ACC112 (cell line): ENCODE measurements around the gene ESM1.
"Not testable (repeated sequence)": the region's sequence is repeated elsewhere in the genome, so short reads cannot be mapped to it uniquely, and the experiment has no call there.

ENCODE experiments used
- H2AFZ ChIP-seq: fragments of 200-600 bp; sonication (generic); one replicate; pipeline ENCODE4 v1.6.0; 2017; ENCODE audit warnings: antibody characterized with exemption, low read length; ENCODE audit not compliant: unreplicated experiment
- H3K27ac ChIP-seq: fragments of 200-600 bp; sonication (generic); 2 replicates; pipeline ENCODE4 v1.5.1; 2014; ENCODE audit warnings: low read depth, mild to moderate bottlenecking, antibody characterized with exemption, low read length, moderate library complexity
- H3K27me3 ChIP-seq: fragments of 200-600 bp; sonication (generic); 2 replicates; pipeline ENCODE4 v1.6.1; 2014; ENCODE audit warnings: mild to moderate bottlenecking, antibody characterized with exemption, low read length, moderate library complexity, mixed read lengths; ENCODE audit not compliant: insufficient read depth
- H3K36me3 ChIP-seq: fragments of 200-600 bp; sonication (generic); 2 replicates; pipeline ENCODE4 v1.6.1; 2016; ENCODE audit warnings: mild to moderate bottlenecking, antibody characterized with exemption, low read length, moderate library complexity, mixed read lengths; ENCODE audit not compliant: insufficient read depth
- H3K4me1 ChIP-seq: fragments of 200-600 bp; sonication (generic); one replicate; pipeline ENCODE4 v1.6.1; 2016; ENCODE audit warnings: low read length, mixed read lengths; ENCODE audit not compliant: insufficient read depth, unreplicated experiment, control insufficient read depth
- H3K4me3 ChIP-seq: fragments of 200-600 bp; sonication (generic); 2 replicates; pipeline ENCODE4 v1.5.1; 2014; ENCODE audit warnings: mild to moderate bottlenecking, low read depth, low read length
- H3K79me2 ChIP-seq: fragments of 200-600 bp; sonication (generic); one replicate; pipeline ENCODE4 v1.6.0; 2016; ENCODE audit warnings: low read length; ENCODE audit not compliant: control insufficient read depth, unreplicated experiment, insufficient read depth

The ESM1 gene

DNA sequence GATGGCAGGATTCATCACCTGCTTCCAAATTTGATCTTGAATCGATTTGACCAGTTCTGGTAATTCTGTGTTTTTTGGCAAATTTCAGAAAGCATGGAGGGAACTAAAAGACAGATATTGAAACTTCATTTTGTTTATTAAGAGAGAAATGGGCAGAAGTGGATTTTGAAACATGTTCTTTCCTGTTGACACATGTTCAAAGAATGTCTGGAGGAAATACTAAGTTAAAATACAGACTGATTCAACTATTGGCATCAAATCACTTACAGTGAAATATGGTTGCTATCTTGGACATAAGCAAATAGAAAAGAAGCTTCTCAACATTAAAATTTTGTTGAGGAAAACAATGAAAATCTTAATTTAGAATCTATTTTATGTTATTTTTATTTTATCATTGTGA is 19.3 kb upstream of the ESM1 start:
- no peaks in the 10 kb centered on the region for H3K36me3 ChIP-seq
- no peaks in the 10 kb centered on the region for H3K79me2 ChIP-seq
- H3K4me3 ChIP-seq, result no peak overlapping the region
- no peak overlapping the region for H2AFZ ChIP-seq
- H3K4me1 ChIP-seq, result peaks cover 28% of the 10 kb centered on the region
- H3K27me3 ChIP-seq, result no peaks in the 10 kb centered on the region
- peak overlapping the region; percentile 40 for H3K27ac ChIP-seq

DNA sequence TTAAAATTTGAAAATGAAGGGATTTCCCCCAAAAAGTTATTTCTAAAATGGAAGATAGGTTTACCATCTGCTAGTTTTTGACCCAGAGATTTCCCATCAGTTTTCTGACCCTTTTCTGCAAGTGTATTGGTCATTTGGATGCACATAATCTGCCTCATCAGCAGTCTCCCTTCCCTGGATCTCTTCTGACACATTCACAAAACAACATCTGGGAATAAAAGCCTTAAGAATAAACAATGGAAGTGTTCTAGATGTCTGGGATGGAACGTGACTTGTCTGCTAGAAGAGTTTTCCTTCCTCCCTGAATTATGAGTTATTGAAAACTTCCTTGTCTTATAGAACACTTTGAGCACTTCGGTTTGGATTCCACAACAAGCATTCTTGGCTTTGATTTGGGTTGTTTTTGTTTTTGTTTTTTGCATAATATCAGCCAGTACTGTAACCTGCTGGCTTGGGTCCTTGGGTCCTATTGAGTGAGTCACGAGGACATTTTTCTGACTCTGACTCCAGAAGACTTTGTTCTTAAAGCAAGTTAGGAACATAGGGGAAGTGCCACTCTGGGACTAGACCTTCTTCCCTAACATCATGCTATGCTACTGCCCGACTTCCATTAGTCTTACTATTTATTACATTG is 18.2 kb upstream of the ESM1 start:
- Histone ChIP-seq H2AFZ (peak overlapping the region; percentile 53), H3K27me3 (no peaks in the 10 kb centered on the region), H3K27ac (peak overlapping the region; percentile 40), H3K4me1 (peaks cover 28% of the 10 kb centered on the region), H3K79me2 (no peaks in the 10 kb centered on the region), H3K4me3 (no peak overlapping the region), H3K36me3 (no peaks in the 10 kb centered on the region)

DNA sequence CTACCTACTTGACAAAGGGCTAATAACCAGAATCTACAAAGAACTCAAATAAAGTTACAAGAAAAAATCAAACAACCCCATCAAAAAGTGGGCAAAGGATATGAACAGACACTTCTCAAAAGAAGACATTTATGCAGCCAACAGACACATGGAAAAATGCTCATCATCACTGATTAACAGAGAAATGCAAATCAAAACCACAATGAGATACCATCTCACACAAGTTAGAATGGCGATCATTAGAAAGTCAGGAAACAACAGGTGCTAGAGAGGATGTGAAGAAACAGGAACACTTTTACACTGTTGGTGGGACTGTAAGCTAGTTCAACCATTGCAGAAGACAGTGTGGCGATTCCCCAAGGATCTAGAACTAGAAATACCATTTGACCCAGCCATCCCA is 16.8 kb upstream of the ESM1 start:
- not testable (repeated sequence) for H3K27ac ChIP-seq, H3K27me3 ChIP-seq, H3K4me3 ChIP-seq, H3K79me2 ChIP-seq, H3K36me3 ChIP-seq, H2AFZ ChIP-seq
- peaks cover 28% of the 10 kb centered on the region for H3K4me1 ChIP-seq

DNA sequence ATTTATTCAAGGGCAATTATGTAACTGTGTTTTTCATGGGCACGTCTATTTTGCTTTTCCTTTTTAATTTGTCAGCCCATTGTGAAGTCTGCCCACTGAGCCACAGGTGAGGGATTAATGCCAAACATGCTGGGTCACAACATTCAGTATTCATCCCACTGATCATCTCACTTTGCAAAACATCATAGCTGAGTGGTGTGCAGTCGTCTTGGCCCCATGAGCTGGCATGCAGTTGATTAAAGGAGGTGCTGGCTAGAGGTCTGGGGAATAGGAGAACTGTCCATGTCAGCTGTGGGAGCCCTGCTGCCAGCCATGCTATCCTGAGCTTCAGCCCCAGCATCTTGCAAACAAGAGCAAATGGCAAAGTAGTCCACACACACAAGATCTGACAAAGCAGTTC is 11.7 kb upstream of the ESM1 start:
- H2AFZ ChIP-seq, result no peak overlapping the region
- no peak overlapping the region for H3K27ac ChIP-seq
- H3K27me3 ChIP-seq, result no peaks in the 10 kb centered on the region
- H3K4me1 ChIP-seq, result peaks cover 16% of the 10 kb centered on the region
- H3K36me3 ChIP-seq, result no peaks in the 10 kb centered on the region
- H3K4me3 ChIP-seq, result no peak overlapping the region
- H3K79me2 ChIP-seq, result no peaks in the 10 kb centered on the region

DNA sequence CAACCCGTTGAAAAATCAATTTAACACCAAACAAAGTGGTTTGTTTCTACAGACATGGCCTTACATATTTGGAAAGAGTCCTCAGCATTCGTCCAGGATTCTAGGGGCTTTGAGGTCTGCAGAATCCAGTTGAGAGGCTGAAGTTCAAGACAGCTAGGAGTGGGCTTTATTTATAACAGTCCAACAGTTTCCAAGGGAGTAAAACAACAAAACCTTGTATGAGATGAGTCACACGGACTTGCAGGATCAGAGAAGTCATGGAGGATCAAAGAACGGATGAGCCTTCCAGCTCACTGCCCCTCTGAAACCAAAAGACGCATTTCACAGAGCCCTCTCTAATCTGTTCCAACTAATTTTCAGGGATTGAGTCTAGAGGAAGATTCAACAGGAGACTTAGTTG is 11.1 kb upstream of the ESM1 start:
- no peak overlapping the region for H3K4me3 ChIP-seq
- no peaks in the 10 kb centered on the region for H3K79me2 ChIP-seq
- peaks cover 20% of the 10 kb centered on the region for H3K4me1 ChIP-seq
- H3K36me3 ChIP-seq, result no peaks in the 10 kb centered on the region
- peak overlapping the region; percentile 29; the same call in 1 of the 2 replicates for H3K27ac ChIP-seq
- no peak overlapping the region for H2AFZ ChIP-seq
- H3K27me3 ChIP-seq, result no peaks in the 10 kb centered on the region

DNA sequence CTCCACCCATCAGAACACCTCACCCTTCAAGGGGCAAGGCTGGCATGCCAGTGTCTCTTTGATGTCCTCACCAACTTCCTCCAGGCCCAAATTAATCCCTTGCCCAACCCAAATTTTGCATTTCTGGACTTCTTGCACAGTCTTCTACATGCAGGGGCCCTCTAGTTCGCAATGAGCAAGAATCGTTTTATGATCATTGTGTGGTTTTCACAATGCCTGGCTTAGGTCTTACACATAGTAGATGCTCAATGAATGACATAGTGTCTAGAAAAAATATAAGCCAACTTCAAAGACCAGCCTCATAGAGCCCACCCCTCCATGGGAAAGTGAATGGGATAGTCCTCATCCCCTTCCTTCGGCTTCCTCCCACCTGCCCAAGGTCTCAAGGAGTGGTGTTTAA is 9.8 kb upstream of the ESM1 start:
- Histone ChIP-seq H3K27me3 (no peaks in the 10 kb centered on the region), H3K4me3 (no peak overlapping the region), H3K36me3 (no peaks in the 10 kb centered on the region), H3K27ac (no peak overlapping the region), H3K4me1 (peaks cover 33% of the 10 kb centered on the region), H2AFZ (no peak overlapping the region), H3K79me2 (no peaks in the 10 kb centered on the region)

DNA sequence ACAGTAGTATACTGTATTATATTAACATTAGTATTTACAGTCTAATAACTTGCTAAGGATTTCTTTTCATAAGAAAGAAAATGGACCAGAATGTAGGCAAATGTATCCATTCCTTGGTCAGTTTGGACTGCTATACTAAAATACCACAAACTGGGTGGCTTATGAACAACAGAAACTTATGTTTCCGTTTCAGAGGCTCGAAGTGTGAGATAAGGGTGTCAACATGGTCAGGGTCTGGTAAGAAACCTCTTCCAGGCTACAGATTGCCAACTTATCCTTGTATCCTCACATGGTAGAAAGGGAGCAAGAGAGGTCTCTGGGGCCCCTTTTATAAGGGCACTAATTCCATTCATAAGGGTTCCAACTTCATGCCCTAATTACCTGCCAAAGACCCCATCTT is 9.2 kb upstream of the ESM1 start:
- Histone ChIP-seq H3K4me3 (no peak overlapping the region), H3K27ac (no peak overlapping the region), H3K36me3 (no peaks in the 10 kb centered on the region), H3K4me1 (peaks cover 38% of the 10 kb centered on the region), H2AFZ (no peak overlapping the region), H3K79me2 (no peaks in the 10 kb centered on the region), H3K27me3 (no peaks in the 10 kb centered on the region)

DNA sequence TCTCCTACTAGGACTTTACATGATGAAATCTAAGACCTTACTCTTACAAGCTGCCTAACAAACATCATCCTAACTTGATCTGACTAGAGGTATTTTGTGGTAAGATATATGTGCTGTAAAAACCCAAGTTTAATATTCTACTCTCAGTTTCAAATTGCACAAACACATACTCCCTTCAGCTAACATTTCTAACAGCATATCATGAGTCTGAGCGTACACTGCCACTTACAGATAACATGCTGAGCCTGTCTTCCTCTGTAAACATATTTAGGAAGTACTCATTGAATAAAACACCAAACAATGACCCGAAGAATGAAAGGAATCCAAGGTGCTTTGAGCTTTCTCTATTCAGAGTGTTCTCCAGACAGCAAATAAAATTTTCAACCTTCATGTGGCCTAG is 7.9 kb upstream of the ESM1 start:
- Histone ChIP-seq H3K27ac (no peak overlapping the region), H3K4me3 (no peak overlapping the region), H3K79me2 (no peaks in the 10 kb centered on the region), H2AFZ (no peak overlapping the region), H3K27me3 (no peaks in the 10 kb centered on the region), H3K4me1 (peaks cover 39% of the 10 kb centered on the region), H3K36me3 (no peaks in the 10 kb centered on the region)

DNA sequence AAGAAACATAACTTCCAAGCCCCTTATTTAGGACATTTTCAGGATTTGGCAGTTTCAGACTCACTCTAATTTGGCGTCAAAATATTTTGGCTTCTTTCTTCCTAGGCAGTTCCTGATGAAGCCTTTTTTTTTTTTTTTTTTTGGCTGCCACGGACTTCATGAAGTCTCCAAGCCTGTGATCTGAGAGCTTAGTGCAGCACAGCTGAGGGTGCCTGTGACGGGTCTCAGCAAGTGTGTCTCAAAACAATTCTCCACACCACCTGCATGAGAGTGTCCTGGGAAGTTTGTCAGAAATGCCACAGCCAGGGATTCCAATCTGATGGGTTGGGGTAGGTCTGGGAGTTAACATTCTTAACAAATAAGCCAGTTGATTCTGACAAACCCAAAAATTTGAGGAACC is 6.0 kb upstream of the ESM1 start:
- Histone ChIP-seq H3K27me3 (no peaks in the 10 kb centered on the region), H2AFZ (peak overlapping the region; percentile 70), H3K4me3 (no peak overlapping the region), H3K27ac (peak overlapping the region; percentile 52), H3K36me3 (no peaks in the 10 kb centered on the region), H3K4me1 (peaks cover 41% of the 10 kb centered on the region), H3K79me2 (no peaks in the 10 kb centered on the region)

DNA sequence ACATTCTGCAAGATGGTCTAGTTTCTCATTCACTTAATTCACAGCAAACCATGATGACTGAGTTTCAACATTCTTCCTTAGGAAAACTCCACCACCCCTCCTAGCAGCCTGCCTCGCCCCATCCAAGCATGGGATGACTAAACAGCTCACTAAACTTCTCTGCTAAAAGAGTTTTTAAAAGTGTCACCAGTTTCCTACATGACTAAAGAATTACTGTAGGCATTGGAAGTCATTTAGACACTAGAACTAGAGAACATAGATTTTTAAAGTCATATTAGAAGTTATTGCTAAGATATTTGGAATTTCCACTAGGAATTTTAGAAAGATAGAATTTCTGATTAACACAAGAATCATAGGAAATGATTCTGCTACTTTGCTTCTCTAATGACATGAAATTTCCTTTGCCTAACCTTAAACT is 5.5 kb upstream of the ESM1 start:
- peak overlapping the region; percentile 70 for H2AFZ ChIP-seq
- peaks cover 41% of the 10 kb centered on the region for H3K4me1 ChIP-seq
- peak overlapping the region; percentile 52 for H3K27ac ChIP-seq
- no peaks in the 10 kb centered on the region for H3K36me3 ChIP-seq
- no peaks in the 10 kb centered on the region for H3K27me3 ChIP-seq
- H3K4me3 ChIP-seq, result no peak overlapping the region
- no peaks in the 10 kb centered on the region for H3K79me2 ChIP-seq

DNA sequence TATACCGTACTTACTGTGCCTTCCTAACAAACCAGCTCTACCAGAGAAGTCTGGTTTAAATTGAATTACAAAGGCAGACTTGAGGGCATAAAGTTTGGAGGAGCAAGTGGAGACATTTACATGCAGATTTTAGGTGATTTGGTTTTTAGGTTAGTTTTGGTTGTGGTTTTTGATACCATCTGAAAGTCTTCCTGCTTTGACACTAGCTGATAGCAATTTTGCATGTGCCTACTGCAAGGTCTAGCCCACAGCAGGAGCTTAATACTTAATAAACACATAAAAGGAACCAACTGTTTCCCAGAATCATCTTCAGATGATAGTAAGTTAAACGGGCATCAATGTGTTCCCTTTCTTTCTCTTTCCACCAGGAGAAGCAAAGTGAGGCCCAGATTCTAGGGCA is 3.4 kb upstream of the ESM1 start:
- Histone ChIP-seq H3K27me3 (no peaks in the 10 kb centered on the region), H3K4me3 (no peak overlapping the region), H3K79me2 (no peaks in the 10 kb centered on the region), H3K27ac (no peak overlapping the region), H2AFZ (no peak overlapping the region), H3K4me1 (peaks cover 45% of the 10 kb centered on the region), H3K36me3 (no peaks in the 10 kb centered on the region)
